D721Med (cell line): Measurements from ENCODE around the gene NPAS2.

ENCODE experiments used
- DNase-seq: peaks from one replicate; pipeline ENCODE4 v3.0.0; 2011; ENCODE audit warnings: low spot score; ENCODE audit not compliant: insufficient read length
- FAIRE-seq: peaks from 2 replicates; lab custom pipeline; 2011; peaks lifted over from hg19 to GRCh38; lab: Jason Lieb, UNC
- CTCF ChIP-seq: IDR thresholded peaks from 2 replicates; pipeline ENCODE4 v1.5.1; 2012; ENCODE audit warnings: mild to moderate bottlenecking, control low read depth; ENCODE audit not compliant: insufficient read depth; ENCODE audit errors: missing control alignments

Gene NPAS2

GRCh38 chr2:100826494-100826893 is 6.6 kb downstream of the NPAS2 start:
- FAIRE-seq: no peak
- TF ChIP-seq CTCF: no peak
- DNase-seq: no peak

- DNase-seq: no peak
- FAIRE-seq: no peak
- TF ChIP-seq CTCF: no peak
Measured at GRCh38 chr2:100831158-100831750, 11.3 kb downstream of the NPAS2 start.

- no peak for TF ChIP-seq CTCF
- DNase-seq (no peak), FAIRE-seq (no peak)
Measured at GRCh38 chr2:100831831-100832230, 11.9 kb downstream of the NPAS2 start.

GRCh38 chr2:100832885-100833284 is 12.9 kb downstream of the NPAS2 start:
- FAIRE-seq (no peak), DNase-seq (no peak)
- TF ChIP-seq CTCF: no peak

- DNase-seq: no peak
- TF ChIP-seq CTCF: no peak
- no peak for FAIRE-seq
Measured at GRCh38 chr2:100833331-100833730, 13.4 kb downstream of the NPAS2 start.

- no peak for FAIRE-seq
Measured at GRCh38 chr2:100834221-100834620, 14.3 kb downstream of the NPAS2 start.

More at GRCh38 chr2:100834221-100834620, 14.3 kb downstream of the NPAS2 start:
- TF ChIP-seq CTCF: no peak
- no peak for DNase-seq
